ENCODE data around the gene PRDM16.
"Not testable (repeated sequence)": the region's sequence is repeated elsewhere in the genome, so short reads cannot be mapped to it uniquely, and the experiment has no call there.

- TF ChIP-seq, protein P1, sequence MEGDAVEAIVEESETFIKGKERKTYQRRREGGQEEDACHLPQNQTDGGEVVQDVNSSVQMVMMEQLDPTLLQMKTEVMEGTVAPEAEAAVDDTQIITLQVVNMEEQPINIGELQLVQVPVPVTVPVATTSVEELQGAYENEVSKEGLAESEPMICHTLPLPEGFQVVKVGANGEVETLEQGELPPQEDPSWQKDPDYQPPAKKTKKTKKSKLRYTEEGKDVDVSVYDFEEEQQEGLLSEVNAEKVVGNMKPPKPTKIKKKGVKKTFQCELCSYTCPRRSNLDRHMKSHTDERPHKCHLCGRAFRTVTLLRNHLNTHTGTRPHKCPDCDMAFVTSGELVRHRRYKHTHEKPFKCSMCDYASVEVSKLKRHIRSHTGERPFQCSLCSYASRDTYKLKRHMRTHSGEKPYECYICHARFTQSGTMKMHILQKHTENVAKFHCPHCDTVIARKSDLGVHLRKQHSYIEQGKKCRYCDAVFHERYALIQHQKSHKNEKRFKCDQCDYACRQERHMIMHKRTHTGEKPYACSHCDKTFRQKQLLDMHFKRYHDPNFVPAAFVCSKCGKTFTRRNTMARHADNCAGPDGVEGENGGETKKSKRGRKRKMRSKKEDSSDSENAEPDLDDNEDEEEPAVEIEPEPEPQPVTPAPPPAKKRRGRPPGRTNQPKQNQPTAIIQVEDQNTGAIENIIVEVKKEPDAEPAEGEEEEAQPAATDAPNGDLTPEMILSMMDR (IDR thresholded peaks at IDR 0.05; ENCODE audit: low read depth, low read length): not testable (repeated sequence)
- TF ChIP-seq POLR2A (IDR thresholded peaks at IDR 0.05; ENCODE audit: extremely low read depth, insufficient read length); MYC (IDR thresholded peaks at IDR 0.05; ENCODE audit: low read depth, low read length): not testable (repeated sequence)
- TF ChIP-seq, protein P2, sequence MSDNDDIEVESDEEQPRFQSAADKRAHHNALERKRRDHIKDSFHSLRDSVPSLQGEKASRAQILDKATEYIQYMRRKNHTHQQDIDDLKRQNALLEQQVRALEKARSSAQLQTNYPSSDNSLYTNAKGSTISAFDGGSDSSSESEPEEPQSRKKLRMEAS (IDR thresholded peaks at IDR 0.05; ENCODE audit: low read depth, low read length): not testable (repeated sequence)
These were observed 19.1 kb downstream of the PRDM16 start for GRCh38 chr1:3087946-3088668.
